Fibroblast of the conjunctiva (primary cell): ENCODE data around the gene ADH5.
"Not testable (repeated sequence)": the region's sequence is repeated elsewhere in the genome, so short reads cannot be mapped to it uniquely, and the experiment has no call there.

ENCODE experiments used
- DNase-seq: peaks from one replicate; pipeline ENCODE4 v3.0.0-alpha.2; 2010; ENCODE audit warnings: low read depth

The ADH5 gene

GRCh38 chr4:99084595-99084994 is 4.0 kb downstream of the ADH5 start:
- no peak for DNase-seq

- no peak for DNase-seq
Measured at GRCh38 chr4:99082192-99082591, 6.4 kb downstream of the ADH5 start.

DNA sequence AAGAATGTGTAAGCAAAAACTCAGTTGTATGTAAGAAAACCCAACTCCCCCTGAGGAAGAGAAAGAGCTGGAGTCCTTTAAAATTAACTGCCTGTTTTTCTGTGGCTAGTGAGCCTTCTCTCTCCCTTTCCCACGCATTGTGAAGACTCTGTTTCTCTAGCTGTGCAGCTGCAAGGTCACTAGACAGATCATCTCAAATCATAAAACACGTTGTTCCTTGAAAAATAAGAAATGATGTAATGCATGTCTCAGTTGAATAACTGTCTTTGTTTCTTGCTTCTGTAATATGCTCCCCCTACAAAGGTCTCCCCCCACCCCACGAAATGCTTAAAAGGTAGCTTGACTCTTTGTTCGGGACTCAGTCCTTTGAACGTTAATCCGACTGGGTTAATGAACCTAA is 7.7 kb downstream of the ADH5 start:
- not testable (repeated sequence) for DNase-seq

- no peak for DNase-seq
Measured at GRCh38 chr4:99079625-99080295, 8.8 kb downstream of the ADH5 start.

DNA sequence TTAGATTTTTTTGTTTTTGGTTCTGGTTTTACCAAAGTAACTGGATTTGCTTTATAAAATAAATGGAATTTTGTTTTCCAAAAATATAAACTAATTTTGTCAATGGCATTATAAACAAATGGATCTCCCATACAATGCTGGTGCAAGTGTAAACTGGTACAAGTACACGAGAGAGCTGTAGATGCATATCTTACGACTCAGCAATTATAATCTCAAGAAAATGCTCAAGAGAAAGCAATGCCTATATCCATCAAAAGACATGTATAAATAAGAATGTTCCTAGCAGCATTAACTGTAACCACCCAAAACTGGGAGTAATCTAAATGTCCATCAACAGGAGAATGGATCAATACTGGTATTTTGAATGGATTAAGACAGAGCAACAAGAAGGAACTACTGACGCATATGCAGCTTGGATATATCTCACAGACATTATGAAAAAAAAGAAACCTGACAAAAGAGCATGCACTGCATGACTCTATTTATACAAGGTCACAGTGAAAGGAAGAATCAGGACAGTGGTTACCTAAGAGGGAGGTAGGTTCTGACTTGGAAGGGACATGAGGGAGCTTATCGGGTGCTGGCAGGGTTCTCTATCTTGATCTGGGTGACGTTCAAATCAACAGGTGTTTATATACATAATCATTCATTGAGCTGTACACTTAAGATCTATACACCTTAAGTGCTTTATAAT is 9.5 kb downstream of the ADH5 start:
- no peak for DNase-seq

- no peak for DNase-seq
Measured at GRCh38 chr4:99078336-99078735, 10.3 kb downstream of the ADH5 start.

GRCh38 chr4:99077177-99077576 is 11.4 kb downstream of the ADH5 start:
- no peak for DNase-seq

DNA sequence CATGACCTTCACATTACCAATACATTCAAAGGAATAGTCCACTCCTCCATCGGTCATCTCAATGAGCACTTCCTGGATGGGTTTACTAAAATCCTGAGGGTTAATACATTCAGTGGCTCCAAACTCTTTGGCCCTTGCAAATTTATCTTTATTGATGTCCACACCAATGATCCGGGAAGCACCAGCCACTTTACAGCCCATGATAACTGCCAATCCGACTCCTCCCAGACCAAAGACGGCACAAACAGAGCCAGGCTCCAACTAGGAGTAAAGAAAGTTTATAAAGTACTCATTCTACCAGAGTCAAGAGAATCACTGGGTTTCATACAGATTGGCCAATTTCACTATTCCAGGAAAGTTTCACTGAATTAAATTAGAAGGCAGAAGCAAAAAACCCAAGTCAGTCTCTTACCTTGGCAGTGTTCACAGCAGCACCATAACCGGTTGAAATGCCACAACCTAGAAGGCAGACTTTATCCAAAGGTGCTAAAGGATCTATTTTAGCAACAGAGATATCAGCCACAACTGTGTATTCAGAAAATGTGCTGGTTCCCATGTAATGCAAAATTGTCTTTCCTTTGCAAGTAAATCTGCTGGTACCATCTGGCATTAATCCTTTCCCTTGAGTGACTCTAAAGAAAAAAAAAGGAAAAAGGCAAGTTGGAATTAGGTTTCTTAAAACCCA is 12.2 kb downstream of the ADH5 start:
- no peak for DNase-seq

DNA sequence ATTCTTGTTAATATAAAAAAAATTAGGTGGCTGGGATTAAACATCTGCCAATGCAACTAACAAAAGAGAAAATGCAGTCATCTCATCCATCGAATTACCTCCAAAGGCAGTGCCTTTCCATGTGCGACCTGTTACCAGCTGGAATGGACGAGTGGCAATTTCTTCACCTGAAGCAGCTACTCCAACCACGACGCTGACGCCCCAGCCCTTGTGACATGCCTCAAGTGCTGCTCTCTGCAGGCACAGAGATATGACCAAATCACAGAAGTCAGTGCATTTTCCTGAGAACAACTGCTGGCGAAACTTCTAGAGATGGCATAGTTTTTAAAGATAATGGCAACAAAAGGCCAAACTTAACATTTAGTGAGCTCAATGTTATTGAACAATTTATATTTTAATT is 13.8 kb downstream of the ADH5 start:
- no peak for DNase-seq

- DNase-seq: no peak
Measured at GRCh38 chr4:99071159-99071558, 17.4 kb downstream of the ADH5 start.

GRCh38 chr4:99067617-99068016 is 21.0 kb downstream of the ADH5 start:
- DNase-seq: no peak

- not testable (repeated sequence) for DNase-seq
Measured at GRCh38 chr4:99065521-99065920, 23.1 kb downstream of the ADH5 start.

DNA sequence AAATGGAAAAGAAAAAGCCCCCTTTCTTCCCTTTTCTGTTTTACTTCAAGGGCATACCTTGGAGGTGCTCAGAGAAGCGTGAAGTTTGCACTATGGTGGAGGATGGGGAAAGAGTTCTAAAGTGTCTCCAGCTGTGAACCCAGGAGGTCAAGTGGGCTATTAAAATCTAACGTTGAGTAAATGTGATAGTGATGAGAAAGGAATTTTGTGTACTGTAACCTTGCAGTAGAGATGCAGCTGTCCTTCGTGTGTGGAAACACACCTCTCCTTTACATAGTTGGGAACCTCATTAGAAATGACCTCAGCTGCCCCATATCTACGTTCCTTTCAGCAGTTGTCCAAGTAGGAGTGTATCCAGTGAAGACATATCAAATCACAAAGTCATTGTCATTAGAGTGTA is 26.5 kb downstream of the ADH5 start:
- DNase-seq: no peak

DNA sequence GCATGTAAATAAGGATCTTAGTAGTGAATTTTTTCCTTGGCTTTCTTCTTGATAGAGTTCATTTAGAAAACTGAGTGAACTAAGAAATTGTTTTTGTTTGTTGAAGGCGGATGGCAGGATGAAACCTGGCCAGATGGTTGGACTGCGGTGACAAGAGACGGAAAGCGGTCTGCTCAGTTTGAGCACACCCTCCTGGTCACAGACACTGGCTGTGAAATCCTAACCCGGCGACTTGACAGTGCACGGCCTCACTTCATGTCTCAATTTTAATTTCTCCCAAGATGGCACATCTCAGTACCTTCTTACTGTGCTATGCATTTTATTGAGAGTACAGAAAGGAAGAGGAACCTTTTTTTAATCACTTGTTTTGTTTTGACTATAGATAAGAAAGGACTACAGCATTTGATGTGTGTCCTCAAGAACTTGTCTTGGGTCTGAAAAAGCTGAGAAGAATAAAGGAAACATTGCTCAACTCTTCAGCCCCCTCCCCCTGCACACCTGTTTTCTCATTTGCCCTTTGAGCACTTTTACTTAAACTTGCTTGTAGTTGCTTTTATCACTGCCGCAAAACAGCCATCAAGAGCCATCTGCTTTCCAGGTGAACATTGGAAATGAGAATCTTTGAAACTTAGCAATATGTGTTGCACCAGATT is 27.4 kb downstream of the ADH5 start:
- DNase-seq: no peak

- DNase-seq: no peak
Measured at GRCh38 chr4:99059550-99059949, 29.0 kb downstream of the ADH5 start.

DNA sequence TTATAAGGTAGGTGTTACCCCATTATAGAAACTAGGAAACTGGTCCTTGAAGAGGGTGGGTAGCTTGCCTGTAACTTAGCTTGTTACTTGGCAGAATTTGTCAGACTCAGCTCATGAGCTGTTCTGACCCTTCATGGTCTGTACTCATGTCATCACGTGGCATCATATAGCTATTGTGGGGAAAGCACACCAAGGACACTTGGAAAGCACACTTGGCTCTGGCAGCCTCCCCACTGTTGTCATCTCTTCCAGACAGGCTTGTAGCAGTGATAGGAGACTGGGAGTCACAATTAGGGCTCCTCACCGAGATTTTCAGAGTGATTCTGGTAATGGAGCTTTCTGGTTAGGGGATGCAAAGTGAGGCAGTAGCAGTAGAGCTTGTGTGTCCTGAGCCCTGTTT is 30.4 kb downstream of the ADH5 start:
- DNase-seq: no peak

GRCh38 chr4:99054428-99054994 is 34.1 kb downstream of the ADH5 start:
- no peak for DNase-seq

GRCh38 chr4:99052902-99053301 is 35.7 kb downstream of the ADH5 start:
- DNase-seq: no peak

DNA sequence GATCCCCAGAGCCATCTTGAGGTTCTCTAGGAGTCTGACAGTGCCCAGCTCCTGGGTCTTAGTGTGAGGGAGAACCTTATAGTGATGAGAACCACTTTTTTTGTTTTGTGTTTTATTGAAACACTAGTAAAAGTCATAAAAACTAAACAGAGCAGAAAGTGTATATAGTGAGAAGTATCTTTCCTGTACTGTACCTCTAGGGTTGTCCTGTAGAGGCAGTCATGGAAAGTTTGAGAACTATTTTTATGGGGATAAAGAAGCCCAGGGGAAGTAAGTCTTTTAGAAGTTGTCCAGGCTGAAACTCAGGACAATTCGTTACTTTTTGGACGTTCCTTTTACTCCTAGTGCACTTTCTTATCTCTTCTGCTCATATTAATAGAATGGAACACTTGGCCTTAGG is 40.9 kb downstream of the ADH5 start:
- no peak for DNase-seq

- DNase-seq: no peak
Measured at GRCh38 chr4:99043346-99043745, 45.2 kb downstream of the ADH5 start.

DNA sequence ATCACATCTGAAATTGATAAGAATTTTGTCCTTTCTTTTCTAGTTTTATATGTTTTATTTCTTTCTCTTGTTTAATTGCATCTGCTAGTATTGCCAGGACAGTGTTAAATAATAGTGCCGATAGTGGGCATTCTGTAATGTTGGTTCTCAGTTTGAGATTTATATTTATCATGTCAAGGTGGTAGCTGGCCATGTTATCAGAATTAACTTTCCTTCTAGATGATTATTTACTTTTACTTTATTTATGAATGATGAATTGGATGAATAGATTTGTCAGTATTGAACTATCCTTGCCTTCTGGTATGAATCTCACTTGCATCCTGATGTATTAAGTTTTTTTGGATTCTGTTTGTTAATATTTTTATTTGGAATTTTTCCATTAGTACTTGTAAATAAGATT is 50.4 kb downstream of the ADH5 start:
- DNase-seq: no peak

- no peak for DNase-seq
Measured at GRCh38 chr4:99033956-99034355, 54.6 kb downstream of the ADH5 start.

DNA sequence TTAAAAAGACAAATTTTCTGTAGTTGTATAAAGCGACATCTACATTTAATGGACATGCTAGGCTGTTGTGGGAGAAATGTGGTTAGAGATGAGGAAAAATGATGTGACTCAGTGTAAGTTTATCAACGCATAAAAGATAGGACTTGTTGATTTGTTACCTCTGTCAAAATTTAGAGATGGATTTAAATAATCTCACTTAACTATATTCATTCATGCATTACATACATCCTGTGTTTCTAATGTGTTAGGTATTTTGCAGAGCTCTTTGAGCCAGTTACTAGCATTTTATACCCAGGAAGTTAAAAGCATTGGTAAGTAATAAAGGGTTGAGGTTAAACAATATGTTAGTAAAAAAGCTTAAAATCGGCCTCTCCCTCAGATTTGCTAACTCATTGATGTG is 58.7 kb downstream of the ADH5 start:
- DNase-seq: no peak
